Stomach (tissue), 9 donors: ENCODE data around the gene ACOT8. TPM values are rescaled to one million over a fixed set of nuclear protein-coding genes. Genes with fewer than 3 reads are reported as not detected.
"Not testable (repeated sequence)": the region's sequence is repeated elsewhere in the genome, so short reads cannot be mapped to it uniquely, and the experiment has no call there.

Experiments used
- DNase-seq, 2 donors: peaks; one replicate each; pipeline versions ENCODE4 v3.0.0 to v3.0.0-alpha.2; 2013 to 2019
- H3K27ac ChIP-seq, 5 donors: fragments of 200-600 bp in 4 of 5; sonication (generic) in 4 of 5; one replicate each; pipeline ENCODE4 v1.5.1; 2013 to 2019; ENCODE audit warnings: mild to moderate bottlenecking in 1 of 5, moderate library complexity in 1 of 5
- H3K27me3 ChIP-seq, 3 donors: fragments of 200-600 bp; sonication (generic); one replicate each; pipeline ENCODE4 v1.5.1; 2017 to 2019; ENCODE audit warnings: mixed run types in 1 of 3
- H3K36me3 ChIP-seq, 4 donors: fragments of 200-600 bp; sonication (generic); 1 replicate in 3 of 4; 2 replicates in 1 of 4; pipeline ENCODE4 v1.5.1; 2016 to 2019
- H3K4me1 ChIP-seq, 4 donors: fragments of 200-600 bp; sonication (generic); one replicate each; pipeline ENCODE4 v1.5.1; 2016 to 2019
- H3K4me3 ChIP-seq, 4 donors: fragments of 200-600 bp; sonication (generic) in 3 of 4; one replicate each; pipeline ENCODE4 v1.5.1; 2016 to 2019; ENCODE audit warnings: mild to moderate bottlenecking in 1 of 4
- H3K9me3 ChIP-seq, 4 donors: fragments of 200-600 bp; sonication (generic); one replicate each; pipeline ENCODE4 v1.5.1; 2016 to 2019
- CTCF ChIP-seq, 7 experiments: fragments of 450-650 bp in 4 of 7; fragments of 200-600 bp in 3 of 7; sonication (generic) in 3 of 7; IDR thresholded peaks; one replicate each; pipeline ENCODE4 v1.5.1; 2016 to 2019; ENCODE audit warnings: antibody characterized with exemption in 7 of 7, control low read depth in 2 of 7, mild to moderate bottlenecking in 1 of 7
- EP300 ChIP-seq: sonication (generic); formaldehyde crosslinking; IDR thresholded peaks from one replicate; pipeline ENCODE4 v1.6.1; 2017; ENCODE audit warnings: antibody characterized with exemption
- POLR2A ChIP-seq, 4 donors: fragments of 450-650 bp; IDR thresholded peaks; one replicate each; pipeline ENCODE4 v1.6.1; 2016; ENCODE audit warnings: antibody characterized with exemption in 4 of 4, control low read depth in 2 of 4, mild to moderate bottlenecking in 1 of 4, moderate library complexity in 1 of 4
- POLR2AphosphoS5 ChIP-seq, 3 donors: sonication (generic); formaldehyde crosslinking; IDR thresholded peaks; one replicate each; pipeline ENCODE4 v1.6.1; 2016; ENCODE audit warnings: antibody characterized with exemption in 3 of 3
- WGBS, 5 donors: extraction: QIAGEN DNeasy Blood & Tissue Kit in 3 of 5; methylation state at CpG; one replicate each; pipeline versions ENCODE4 v1.1.5 to v1.1.7; 2013 to 2018; 5-methylcytosine and 5-hydroxymethylcytosine counted together
- intact Hi-C: fragments of 100-400 bp; cut with DNase I; formaldehyde crosslinking; loops from one replicate; pipeline ENCODE4 v1.15.1; 2023; ENCODE audit warnings: low total_unique reads
- polyA plus RNA-seq, 3 donors: library from polyadenylated mRNA; stranded (reverse); fragments of 200-250 nt; gene quantifications; one replicate each; pipeline ENCODE4 v1.2.3, GENCODE V29; 2013
- total RNA-seq, 5 donors: library from RNA; depleted of rRNA; stranded (reverse); fragments of >200 nt; gene quantifications; one replicate each; pipeline versions ENCODE4 v1.1.0 to v1.2.3, GENCODE V29; 2014 to 2016
- donor health status: healthy with polysubstance abuse.
- donor health status: Bipolar disorder and iron deficiency.
- donor health status: healthy.

ACOT8 gene
- total and polyA plus RNA-seq, 8 donors, result 26.6 to 216 (median 79.6) TPM

DNA sequence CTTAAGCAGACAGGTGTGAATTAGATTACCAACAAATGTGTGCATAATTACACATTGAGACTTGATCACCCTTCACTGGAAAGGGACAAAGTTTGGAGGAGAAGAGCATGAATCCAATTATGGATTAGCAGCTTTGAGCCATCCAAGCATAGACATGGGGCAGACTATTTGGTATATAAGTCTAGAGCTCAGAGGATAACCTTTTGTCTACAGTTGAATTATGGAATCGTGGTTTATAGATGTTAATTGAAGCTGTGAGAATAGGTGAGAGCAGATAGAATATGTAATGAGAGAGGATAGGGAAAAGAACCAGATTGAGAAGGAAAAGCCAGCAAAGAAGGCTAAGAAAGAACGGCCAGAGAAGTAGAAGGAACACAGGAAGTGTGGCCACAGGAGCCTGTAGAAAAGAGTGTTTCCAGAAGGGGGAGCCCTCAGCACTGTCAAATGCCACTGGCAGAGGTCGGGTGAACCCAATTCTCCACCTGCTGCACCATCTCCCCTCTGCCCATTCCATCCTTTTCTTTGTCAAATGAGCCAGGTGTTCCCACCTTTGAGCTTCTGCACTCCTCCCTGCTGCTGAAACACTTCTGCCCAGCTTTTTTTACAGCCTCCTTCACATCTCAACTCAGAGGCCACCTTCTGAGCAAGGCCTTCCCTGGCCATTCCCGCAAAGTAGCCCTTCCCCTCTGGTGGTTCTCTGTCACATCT, 58.1 kb downstream of the ACOT8 start:
- peak overlapping the region in 4 of 5 donors; percentile 22 to 54 (median 40) for H3K27ac ChIP-seq
- H3K4me1 ChIP-seq, result peaks cover 8 to 19% (median 11%) of the 10 kb centered on the region in 4 donors
- H3K9me3 ChIP-seq, result no peaks in the 10 kb centered on the region
- DNase-seq, result peak; percentile 67 to 80
- no peaks in the 10 kb centered on the region for H3K27me3 ChIP-seq
- WGBS, 5 donors, result 28 to 35% (median 33%) methylated on average over 4 of the region's 4 CpGs
- H3K36me3 ChIP-seq, result peaks cover 53 to 72% (median 66%) of the 10 kb centered on the region in 4 donors
- H3K4me3 ChIP-seq, result no peak overlapping the region
- TF ChIP-seq POLR2AphosphoS5 (IDR thresholded peaks at IDR 0.05), result peak in 1 of 3 donors; percentile 28
- TF ChIP-seq POLR2A (IDR thresholded peaks at IDR 0.05), result no peak
- TF ChIP-seq CTCF (IDR thresholded peaks at IDR 0.05), result peak in 5 of 7 experiments; percentile 37 to 63 (median 59)
- TF ChIP-seq EP300, result no peak
- intact Hi-C loops, result no loop called here

- peak overlapping the region in 1 of 5 donors; percentile 54 for H3K27ac ChIP-seq
- peaks cover 10 to 30% (median 20%) of the 10 kb centered on the region in 4 donors for H3K4me1 ChIP-seq
- H3K4me3 ChIP-seq, H3K27me3 ChIP-seq, intact Hi-C loops, H3K9me3 ChIP-seq, DNase-seq: not testable (repeated sequence)
- peaks cover 45 to 68% (median 61%) of the 10 kb centered on the region in 4 donors for H3K36me3 ChIP-seq
- WGBS, 5 donors, result 80 to 100% (median 95%) methylated on average over 2 to 3 of the region's 3 CpGs
Measured at GRCh38 chr20:45797955-45798354, 59.2 kb downstream of the ACOT8 start.

DNA sequence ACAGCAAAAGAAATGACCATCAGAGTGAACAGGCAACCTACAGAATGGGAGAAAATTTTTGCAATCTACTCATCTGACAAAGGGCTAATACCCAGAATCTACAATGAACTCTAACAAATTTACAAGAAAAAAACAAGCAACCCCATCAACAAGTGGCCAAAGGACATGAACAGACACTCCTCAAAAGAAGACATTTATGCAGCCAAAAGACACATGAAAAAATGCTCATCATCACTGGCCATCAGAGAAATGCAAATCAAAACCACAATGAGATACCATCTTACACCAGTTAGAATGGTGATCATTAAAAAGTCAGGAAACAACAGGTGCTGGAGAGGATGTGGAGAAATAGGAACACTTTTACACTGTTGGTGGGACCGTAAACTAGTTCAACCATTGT, 59.7 kb downstream of the ACOT8 start:
- H3K36me3 ChIP-seq, result peaks cover 40 to 63% (median 56%) of the 10 kb centered on the region in 4 donors

GRCh38 chr20:45796337-45797065, 60.7 kb downstream of the ACOT8 start:
- no peak overlapping the region for H3K4me3 ChIP-seq
- H3K36me3 ChIP-seq, result peaks cover 31 to 53% (median 46%) of the 10 kb centered on the region in 4 donors
- H3K27me3 ChIP-seq, result no peaks in the 10 kb centered on the region
- no peaks in the 10 kb centered on the region for H3K9me3 ChIP-seq
- intact Hi-C loops, result no loop called here
- no peak for DNase-seq
- peaks cover 16 to 40% (median 29%) of the 10 kb centered on the region in 4 donors for H3K4me1 ChIP-seq
- no peak for TF ChIP-seq POLR2AphosphoS5 (IDR thresholded peaks at IDR 0.05)
- no peak for TF ChIP-seq CTCF (IDR thresholded peaks at IDR 0.05)
- TF ChIP-seq POLR2A (IDR thresholded peaks at IDR 0.05), result no peak
- TF ChIP-seq EP300, result no peak
- WGBS, 5 donors, result 91 to 97% (median 94%) methylated on average over 11 of the region's 11 CpGs
- H3K27ac ChIP-seq, result no peak overlapping the region

More for the DNA sequence above, 59.7 kb downstream of the ACOT8 start:
- H3K27ac ChIP-seq, H3K9me3 ChIP-seq, intact Hi-C loops, H3K27me3 ChIP-seq, DNase-seq, H3K4me3 ChIP-seq: not testable (repeated sequence)
- peaks cover 15 to 34% (median 24%) of the 10 kb centered on the region in 4 donors for H3K4me1 ChIP-seq
- WGBS, 5 donors, result no CpG with 5 or more reads among the region's 1 CpG

DNA sequence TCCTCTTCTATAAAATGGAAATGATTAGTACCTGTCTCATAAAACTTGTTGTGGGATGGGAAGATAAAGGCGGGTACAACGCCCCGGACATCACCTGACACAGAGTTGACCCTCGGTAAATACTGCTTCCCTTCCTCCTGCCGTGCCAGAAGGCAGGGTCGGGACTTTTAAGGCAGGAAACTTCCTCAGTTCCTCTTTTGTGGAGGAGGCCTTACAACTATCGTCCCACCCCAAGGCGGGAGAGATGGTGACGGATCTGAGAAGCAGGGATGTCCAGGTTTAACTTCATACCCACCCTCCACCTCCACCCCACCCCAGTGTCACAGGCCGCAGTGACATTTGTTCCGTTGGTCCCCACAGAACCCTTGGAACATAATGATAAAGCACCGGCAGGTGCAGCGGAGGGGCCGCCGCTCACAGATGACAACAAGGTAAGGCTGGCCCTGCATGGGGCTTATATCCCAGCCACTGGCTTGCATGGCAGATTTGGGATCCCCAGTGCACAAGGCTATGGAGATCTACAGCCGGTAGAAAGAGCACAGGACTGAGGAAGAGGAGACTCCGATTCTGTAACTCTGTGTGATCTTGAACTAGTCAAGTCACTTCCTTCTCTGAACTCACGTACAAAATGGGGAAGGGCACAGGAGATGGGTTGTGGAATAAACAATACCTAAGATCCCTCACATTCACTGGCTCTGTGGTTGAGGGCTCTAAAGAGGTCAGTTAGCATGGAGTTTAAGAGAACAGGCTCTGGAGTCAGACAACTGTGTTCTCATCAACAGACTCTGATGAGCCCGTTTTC, 64.7 kb downstream of the ACOT8 start:
- H3K4me1 ChIP-seq, result peaks cover 7 to 31% (median 24%) of the 10 kb centered on the region in 4 donors
- peak overlapping the region; percentile 89 to 97 (median 95) for H3K27ac ChIP-seq
- peak in 1 of 2 donors; percentile 43 for DNase-seq
- H3K27me3 ChIP-seq, result no peaks in the 10 kb centered on the region
- peaks cover 27 to 39% (median 37%) of the 10 kb centered on the region in 4 donors for H3K36me3 ChIP-seq
- H3K9me3 ChIP-seq, result no peaks in the 10 kb centered on the region
- TF ChIP-seq POLR2AphosphoS5 (IDR thresholded peaks at IDR 0.05) (no peak), EP300 (no peak), CTCF (IDR thresholded peaks at IDR 0.05) (no peak), POLR2A (IDR thresholded peaks at IDR 0.05) (no peak)
- H3K4me3 ChIP-seq, result peak overlapping the region; percentile 74 to 94 (median 86)
- intact Hi-C loops, result no loop called here
- 9 to 19% (median 17%) methylated on average over 15 to 19 of the region's 19 CpGs for WGBS, 5 donors
